IPS-18c (cell line): Measurements from ENCODE around the gene HNRNPL.
"Not testable (repeated sequence)": the region's sequence is repeated elsewhere in the genome, so short reads cannot be mapped to it uniquely, and the experiment has no call there.

ENCODE experiments used
- H3K4me3 ChIP-seq: 2 replicates; pipeline ENCODE4 v1.7.0; 2013; ENCODE audit warnings: low read depth, mild to moderate bottlenecking, low read length, moderate library complexity; ENCODE audit not compliant: insufficient read depth
- H3K9me3 ChIP-seq: one replicate; pipeline ENCODE4 v1.6.1; 2013; ENCODE audit warnings: mild to moderate bottlenecking, low read length, moderate library complexity; ENCODE audit not compliant: control insufficient read depth, insufficient read depth

The HNRNPL gene

GRCh38 chr19:38838208-38838985, 11.4 kb downstream of the HNRNPL start:
- H3K4me3 ChIP-seq = no peak overlapping the region

DNA sequence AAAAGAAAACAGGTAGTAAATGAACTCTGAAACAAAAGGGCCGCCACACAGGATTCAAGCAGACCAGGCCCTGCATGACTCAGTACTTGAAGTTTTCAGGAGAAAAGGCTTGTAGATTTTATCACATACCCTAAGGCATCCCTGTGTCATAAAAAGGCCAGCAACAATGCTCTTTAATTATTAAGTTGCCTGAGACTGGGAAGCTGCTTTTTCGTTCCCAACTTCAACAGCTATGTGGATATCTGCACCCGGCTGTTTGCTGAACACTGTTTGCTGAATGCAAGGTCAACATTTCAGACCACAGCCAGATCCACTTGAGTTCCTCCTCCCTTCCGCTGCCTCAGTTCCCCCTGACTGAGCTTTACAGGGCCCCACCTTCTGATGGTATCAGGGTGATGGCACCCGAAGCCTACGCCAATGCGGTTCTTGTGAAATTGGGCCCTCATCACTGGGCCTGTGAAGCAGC, 12.1 kb downstream of the HNRNPL start:
- H3K9me3 ChIP-seq = no peaks in the 10 kb centered on the region
- H3K4me3 ChIP-seq = no peak overlapping the region

More at GRCh38 chr19:38838208-38838985, 11.4 kb downstream of the HNRNPL start:
- H3K9me3 ChIP-seq = peaks cover 2% of the 10 kb centered on the region

GRCh38 chr19:38836983-38837626, 12.7 kb downstream of the HNRNPL start:
- no peak overlapping the region for H3K4me3 ChIP-seq
- no peaks in the 10 kb centered on the region for H3K9me3 ChIP-seq

GRCh38 chr19:38836159-38836982, 13.4 kb downstream of the HNRNPL start:
- Histone ChIP-seq H3K4me3 (no peak overlapping the region), H3K9me3 (no peaks in the 10 kb centered on the region)

- Histone ChIP-seq H3K9me3 (no peaks in the 10 kb centered on the region), H3K4me3 (no peak overlapping the region)
These were observed 15.2 kb downstream of the HNRNPL start for GRCh38 chr19:38834590-38834989.

DNA sequence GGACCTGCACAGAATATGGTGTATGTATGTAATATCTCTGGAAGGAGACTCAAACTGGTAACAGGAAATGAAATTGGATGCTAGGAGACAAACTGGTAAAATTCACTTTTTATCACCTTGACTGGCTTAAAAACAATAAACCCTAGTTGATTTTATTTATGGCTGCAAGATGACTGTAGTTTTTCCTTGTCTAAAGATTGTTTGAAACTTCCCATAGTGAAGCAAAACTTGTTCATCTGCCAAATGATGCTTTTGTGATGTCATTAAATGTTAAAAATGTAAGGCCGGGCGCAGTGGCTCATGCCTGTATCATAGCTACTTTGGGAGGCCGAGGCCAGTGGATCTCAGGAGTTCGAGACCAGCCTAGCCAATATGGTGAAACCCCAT, 15.7 kb downstream of the HNRNPL start:
- Histone ChIP-seq H3K4me3 (no peak overlapping the region), H3K9me3 (no peaks in the 10 kb centered on the region)

- no peak overlapping the region for H3K4me3 ChIP-seq
- no peaks in the 10 kb centered on the region for H3K9me3 ChIP-seq
These were observed 16.7 kb downstream of the HNRNPL start for GRCh38 chr19:38833092-38833425.

- Histone ChIP-seq H3K4me3 (peak overlapping the region; percentile 86), H3K9me3 (no peaks in the 10 kb centered on the region)
These were observed 18.6 kb downstream of the HNRNPL start for GRCh38 chr19:38831142-38831605.

DNA sequence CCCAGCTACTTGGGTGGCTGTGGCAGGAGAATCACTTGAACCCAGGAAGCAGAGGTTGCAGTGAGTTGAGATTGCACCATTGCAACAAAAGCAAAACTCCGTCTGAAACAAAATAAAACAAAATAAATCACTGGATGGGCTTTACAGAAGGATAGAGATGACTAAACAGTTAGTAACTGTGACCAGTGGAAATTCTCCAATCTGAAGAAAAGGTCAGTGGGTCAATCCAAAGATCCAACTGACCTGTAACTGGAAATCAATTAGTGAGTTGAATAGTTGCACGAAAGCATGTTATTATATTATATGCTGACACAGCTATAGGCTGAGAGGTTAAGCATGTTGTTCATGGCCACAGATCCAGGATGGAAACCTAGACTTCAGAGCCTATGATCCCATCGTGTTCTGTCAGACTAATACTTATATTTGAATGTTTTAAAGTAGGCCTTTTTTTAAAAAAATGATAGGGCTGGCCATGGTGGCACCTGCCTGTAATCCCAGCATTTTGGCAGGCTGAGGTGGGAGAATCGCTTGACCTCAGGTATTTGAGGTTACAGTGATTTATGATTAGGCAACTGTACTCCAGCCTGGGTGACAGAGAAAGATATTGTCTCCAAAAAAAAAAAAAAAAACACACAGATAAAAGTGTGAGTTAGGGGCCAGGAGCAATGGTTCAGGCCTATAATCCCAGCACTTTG, 19.6 kb downstream of the HNRNPL start:
- H3K9me3 ChIP-seq = no peaks in the 10 kb centered on the region
- no peak overlapping the region for H3K4me3 ChIP-seq

DNA sequence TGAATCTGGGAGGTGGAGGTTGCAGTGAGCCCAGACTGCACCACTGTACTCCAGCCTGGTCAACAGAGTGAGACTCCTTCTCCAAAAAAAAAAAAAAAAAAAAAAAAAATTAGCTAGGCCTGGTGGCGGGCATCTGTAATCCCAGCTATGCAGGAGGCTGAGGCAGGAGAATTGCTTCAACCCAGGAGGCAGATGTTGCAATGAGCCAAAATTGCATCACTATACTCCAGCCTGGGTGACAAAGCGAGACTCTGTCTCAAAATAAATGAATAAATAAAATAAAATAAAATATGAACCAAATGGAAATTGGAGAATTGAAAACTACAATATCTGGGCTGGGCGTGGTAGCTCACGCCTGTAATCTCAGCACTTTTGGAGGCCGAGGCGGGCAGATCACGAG, 20.6 kb downstream of the HNRNPL start:
- H3K9me3 ChIP-seq, H3K4me3 ChIP-seq: not testable (repeated sequence)

DNA sequence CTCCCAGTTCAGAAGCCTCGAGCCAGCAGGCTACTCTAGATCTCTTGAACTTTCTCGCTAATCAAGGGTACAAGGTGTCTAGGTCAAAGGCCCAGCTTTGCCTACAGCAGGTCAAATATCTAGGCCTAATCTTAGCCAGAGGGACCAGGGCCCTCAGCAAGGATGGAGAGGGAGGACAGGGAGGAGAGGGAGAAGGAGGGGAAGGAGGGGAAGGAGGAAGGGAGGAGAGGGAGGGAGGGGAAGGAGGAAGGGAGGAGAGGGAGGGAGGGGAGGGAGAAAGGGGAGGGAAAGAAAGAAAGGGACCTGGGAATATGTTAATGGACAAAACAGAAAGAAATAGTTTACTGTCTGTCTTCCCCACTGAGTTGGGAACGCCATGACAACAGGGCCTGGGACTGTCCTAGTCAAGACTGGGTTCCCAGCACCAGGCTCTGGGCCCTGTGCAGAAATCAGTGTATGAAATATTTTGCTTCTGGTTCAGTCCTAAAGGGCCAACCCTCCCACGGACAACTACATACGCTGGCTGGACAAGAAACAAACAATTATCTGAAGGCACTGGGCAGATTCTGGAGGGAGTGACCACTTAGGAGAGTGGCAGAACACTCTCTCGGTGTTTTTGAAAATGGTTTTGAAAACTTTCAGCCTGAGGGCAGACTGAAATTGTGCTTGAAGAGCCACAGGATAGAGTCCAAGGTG, 22.8 kb downstream of the HNRNPL start:
- Histone ChIP-seq H3K4me3 (no peak overlapping the region), H3K9me3 (no peaks in the 10 kb centered on the region)

DNA sequence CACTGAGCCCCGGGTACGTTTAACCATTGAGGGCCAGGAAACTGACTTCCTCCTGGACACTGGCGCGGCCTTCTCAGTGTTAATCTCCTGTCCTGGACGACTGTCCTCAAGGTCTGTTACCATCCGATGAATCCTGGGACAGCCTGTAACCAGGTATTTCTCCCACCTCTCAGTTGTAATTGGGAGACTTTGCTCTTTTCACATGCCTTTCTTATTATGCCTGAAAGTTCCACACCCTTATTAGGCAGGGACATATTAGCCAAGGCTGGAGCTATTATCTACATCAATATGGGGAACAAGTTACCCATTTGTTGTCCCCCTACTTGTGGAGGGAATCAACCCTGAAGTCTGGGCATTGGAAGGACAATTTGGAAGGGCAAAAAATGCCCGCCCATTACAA, 23.9 kb downstream of the HNRNPL start:
- H3K4me3 ChIP-seq = not testable (repeated sequence)

DNA sequence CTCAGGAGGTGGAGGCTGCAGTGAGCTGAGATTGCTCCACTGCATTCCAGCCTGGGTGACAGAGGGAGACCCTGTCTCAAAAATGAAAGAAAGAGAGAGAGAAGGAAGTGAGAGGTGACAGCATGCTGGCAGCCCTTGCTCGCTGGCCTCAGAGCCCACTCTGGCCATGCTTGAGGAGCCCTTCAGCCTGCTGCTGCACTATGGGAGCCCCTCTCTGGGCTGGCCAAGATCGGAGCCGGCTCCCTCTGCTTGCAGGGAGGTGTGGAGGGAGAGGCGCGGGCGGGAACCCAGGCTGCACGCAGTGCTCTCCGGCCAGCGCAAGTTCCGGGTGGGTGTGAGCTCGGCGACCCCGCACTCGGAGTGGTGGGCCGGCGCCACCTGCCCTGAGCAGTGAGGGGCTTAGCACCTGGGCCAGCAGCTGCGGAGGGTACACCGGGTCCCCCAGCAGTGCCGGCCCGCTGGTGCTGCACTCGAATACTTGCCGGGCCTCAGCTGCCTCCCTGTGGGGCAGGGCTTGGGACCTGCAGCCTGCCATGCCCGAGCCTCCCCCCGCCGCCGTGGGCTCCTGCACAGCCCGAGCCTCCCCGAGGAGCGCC, 28.5 kb downstream of the HNRNPL start:
- H3K9me3 ChIP-seq, H3K4me3 ChIP-seq: not testable (repeated sequence)

More for the DNA sequence above, 23.9 kb downstream of the HNRNPL start:
- not testable (repeated sequence) for H3K9me3 ChIP-seq

GRCh38 chr19:38819231-38819920, 30.4 kb downstream of the HNRNPL start:
- Histone ChIP-seq H3K9me3 (no peaks in the 10 kb centered on the region), H3K4me3 (no peak overlapping the region)

GRCh38 chr19:38817081-38817480, 32.7 kb downstream of the HNRNPL start:
- H3K9me3 ChIP-seq = no peaks in the 10 kb centered on the region
- H3K4me3 ChIP-seq = no peak overlapping the region
